HG03108 (cell line): Measurements from ENCODE around the gene FBLL1.
"Not testable (repeated sequence)": the region's sequence is repeated elsewhere in the genome, so short reads cannot be mapped to it uniquely, and the experiment has no call there.

Experiments
- ATAC-seq: cut with Tn5 transposase; IDR thresholded peaks from one replicate; pipeline ENCODE4 v1.9.1; 2021; ENCODE audit warnings: moderate library complexity; ENCODE audit not compliant: unreplicated experiment

The FBLL1 gene

GRCh38 chr5:168550656-168551055 lies 21.6 kb downstream of the FBLL1 start:
- ATAC-seq = no peak

GRCh38 chr5:168552146-168552545 lies 23.0 kb downstream of the FBLL1 start:
- no peak for ATAC-seq

- no peak for ATAC-seq
These were observed 24.4 kb downstream of the FBLL1 start for GRCh38 chr5:168553377-168554130.

- no peak for ATAC-seq
These were observed 28.3 kb downstream of the FBLL1 start for GRCh38 chr5:168557389-168557788.

GRCh38 chr5:168562279-168562678 lies 33.2 kb downstream of the FBLL1 start:
- ATAC-seq = no peak

- no peak for ATAC-seq
These were observed 34.9 kb downstream of the FBLL1 start for GRCh38 chr5:168563959-168564358.

GRCh38 chr5:168568738-168569137 lies 39.6 kb downstream of the FBLL1 start:
- no peak for ATAC-seq

GRCh38 chr5:168570490-168571328 lies 41.6 kb downstream of the FBLL1 start:
- ATAC-seq = no peak

- not testable (repeated sequence) for ATAC-seq
These were observed 44.6 kb downstream of the FBLL1 start for GRCh38 chr5:168573663-168574062.

GRCh38 chr5:168574156-168574555 lies 45.1 kb downstream of the FBLL1 start:
- not testable (repeated sequence) for ATAC-seq

- ATAC-seq = no peak
These were observed 46.6 kb downstream of the FBLL1 start for GRCh38 chr5:168575391-168576372.

- ATAC-seq = no peak
These were observed 48.9 kb downstream of the FBLL1 start for GRCh38 chr5:168578006-168578405.

GRCh38 chr5:168578538-168579487 lies 49.7 kb downstream of the FBLL1 start, which contains the start of gene PANK3:
Gene PANK3, minus strand, starts transcription at chr5:168579368. Its CDS starts 85 bp downstream, at chr5:168579283.
- ATAC-seq = peak; percentile 44

- peak; percentile 93 for ATAC-seq
These were observed 50.6 kb downstream of the FBLL1 start for GRCh38 chr5:168579488-168580226.

- ATAC-seq = no peak
These were observed 51.1 kb downstream of the FBLL1 start for GRCh38 chr5:168580227-168580508.
